ENCODE data around the gene CNTNAP5. TPM values are rescaled to one million over a fixed set of nuclear protein-coding genes. Genes with fewer than 3 reads are reported as not detected.

Gene CNTNAP5
- total and polyA plus RNA-seq, 2 of the 13 experiments (the other 11 are each of a cell fraction or from before 2014, with no cell fraction given), result not detected

DNA sequence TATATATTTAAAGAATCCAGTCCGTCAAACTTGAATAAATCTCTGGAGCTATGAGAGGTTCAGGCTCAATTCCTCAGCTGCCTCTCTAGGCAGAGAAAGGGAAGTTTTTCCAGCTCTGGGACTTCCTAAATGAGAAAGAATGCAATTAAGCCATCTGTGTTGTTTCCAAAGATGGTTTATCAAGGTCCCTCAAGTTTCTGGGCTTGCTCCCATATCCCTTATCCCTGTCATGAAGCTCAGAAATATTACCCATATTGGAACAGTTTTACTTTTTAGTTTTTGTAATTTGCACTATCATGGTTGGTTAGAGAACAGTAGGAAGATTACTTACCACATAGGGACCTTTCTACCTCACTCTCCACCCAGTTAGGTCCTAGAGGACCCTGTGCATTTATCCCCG is 1.4 kb downstream of the CNTNAP5 start (continued):
- TF ChIP-seq, protein P1, sequence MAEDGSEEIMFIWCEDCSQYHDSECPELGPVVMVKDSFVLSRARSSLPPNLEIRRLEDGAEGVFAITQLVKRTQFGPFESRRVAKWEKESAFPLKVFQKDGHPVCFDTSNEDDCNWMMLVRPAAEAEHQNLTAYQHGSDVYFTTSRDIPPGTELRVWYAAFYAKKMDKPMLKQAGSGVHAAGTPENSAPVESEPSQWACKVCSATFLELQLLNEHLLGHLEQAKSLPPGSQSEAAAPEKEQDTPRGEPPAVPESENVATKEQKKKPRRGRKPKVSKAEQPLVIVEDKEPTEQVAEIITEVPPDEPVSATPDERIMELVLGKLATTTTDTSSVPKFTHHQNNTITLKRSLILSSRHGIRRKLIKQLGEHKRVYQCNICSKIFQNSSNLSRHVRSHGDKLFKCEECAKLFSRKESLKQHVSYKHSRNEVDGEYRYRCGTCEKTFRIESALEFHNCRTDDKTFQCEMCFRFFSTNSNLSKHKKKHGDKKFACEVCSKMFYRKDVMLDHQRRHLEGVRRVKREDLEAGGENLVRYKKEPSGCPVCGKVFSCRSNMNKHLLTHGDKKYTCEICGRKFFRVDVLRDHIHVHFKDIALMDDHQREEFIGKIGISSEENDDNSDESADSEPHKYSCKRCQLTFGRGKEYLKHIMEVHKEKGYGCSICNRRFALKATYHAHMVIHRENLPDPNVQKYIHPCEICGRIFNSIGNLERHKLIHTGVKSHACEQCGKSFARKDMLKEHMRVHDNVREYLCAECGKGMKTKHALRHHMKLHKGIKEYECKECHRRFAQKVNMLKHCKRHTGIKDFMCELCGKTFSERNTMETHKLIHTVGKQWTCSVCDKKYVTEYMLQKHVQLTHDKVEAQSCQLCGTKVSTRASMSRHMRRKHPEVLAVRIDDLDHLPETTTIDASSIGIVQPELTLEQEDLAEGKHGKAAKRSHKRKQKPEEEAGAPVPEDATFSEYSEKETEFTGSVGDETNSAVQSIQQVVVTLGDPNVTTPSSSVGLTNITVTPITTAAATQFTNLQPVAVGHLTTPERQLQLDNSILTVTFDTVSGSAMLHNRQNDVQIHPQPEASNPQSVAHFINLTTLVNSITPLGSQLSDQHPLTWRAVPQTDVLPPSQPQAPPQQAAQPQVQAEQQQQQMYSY (CRISPR knock-in tag; IDR thresholded peaks at IDR 0.05), result no peak
- TF ChIP-seq, protein P2, sequence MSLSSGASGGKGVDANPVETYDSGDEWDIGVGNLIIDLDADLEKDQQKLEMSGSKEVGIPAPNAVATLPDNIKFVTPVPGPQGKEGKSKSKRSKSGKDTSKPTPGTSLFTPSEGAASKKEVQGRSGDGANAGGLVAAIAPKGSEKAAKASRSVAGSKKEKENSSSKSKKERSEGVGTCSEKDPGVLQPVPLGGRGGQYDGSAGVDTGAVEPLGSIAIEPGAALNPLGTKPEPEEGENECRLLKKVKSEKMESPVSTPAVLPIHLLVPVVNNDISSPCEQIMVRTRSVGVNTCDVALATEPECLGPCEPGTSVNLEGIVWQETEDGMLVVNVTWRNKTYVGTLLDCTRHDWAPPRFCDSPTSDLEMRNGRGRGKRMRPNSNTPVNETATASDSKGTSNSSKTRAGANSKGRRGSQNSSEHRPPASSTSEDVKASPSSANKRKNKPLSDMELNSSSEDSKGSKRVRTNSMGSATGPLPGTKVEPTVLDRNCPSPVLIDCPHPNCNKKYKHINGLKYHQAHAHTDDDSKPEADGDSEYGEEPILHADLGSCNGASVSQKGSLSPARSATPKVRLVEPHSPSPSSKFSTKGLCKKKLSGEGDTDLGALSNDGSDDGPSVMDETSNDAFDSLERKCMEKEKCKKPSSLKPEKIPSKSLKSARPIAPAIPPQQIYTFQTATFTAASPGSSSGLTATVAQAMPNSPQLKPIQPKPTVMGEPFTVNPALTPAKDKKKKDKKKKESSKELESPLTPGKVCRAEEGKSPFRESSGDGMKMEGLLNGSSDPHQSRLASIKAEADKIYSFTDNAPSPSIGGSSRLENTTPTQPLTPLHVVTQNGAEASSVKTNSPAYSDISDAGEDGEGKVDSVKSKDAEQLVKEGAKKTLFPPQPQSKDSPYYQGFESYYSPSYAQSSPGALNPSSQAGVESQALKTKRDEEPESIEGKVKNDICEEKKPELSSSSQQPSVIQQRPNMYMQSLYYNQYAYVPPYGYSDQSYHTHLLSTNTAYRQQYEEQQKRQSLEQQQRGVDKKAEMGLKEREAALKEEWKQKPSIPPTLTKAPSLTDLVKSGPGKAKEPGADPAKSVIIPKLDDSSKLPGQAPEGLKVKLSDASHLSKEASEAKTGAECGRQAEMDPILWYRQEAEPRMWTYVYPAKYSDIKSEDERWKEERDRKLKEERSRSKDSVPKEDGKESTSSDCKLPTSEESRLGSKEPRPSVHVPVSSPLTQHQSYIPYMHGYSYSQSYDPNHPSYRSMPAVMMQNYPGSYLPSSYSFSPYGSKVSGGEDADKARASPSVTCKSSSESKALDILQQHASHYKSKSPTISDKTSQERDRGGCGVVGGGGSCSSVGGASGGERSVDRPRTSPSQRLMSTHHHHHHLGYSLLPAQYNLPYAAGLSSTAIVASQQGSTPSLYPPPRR (CRISPR knock-in tag; IDR thresholded peaks at IDR 0.05; ENCODE audit: borderline replicate concordance), result no peak

- in situ Hi-C loops (cut with HindIII; ENCODE audit: extremely low pct_ligation_motif_present, low pct_unique_long_range_greater_than_20kb), result loop anchor here (5.0 kb wide), 1 partner anchor 785 kb away; no protein-coding TSS in a partner anchor
- Histone ChIP-seq H3K9ac (ENCODE audit: insufficient read depth, low read depth, low read length) (no peak overlapping the region), H3K4me1 (ENCODE audit: insufficient read depth, low read length) (no peaks in the 10 kb centered on the region), H3K27me3 (ENCODE audit: control insufficient read depth in 1 of 2, insufficient read depth in 2 of 2, low read length in 2 of 2) (no peaks in the 10 kb centered on the region), H3K4me2 (ENCODE audit: low read depth, low read length) (no peak overlapping the region), H3K9me3 (ENCODE audit: low read length) (no peaks in the 10 kb centered on the region), H3K27ac (ENCODE audit: extremely low read length, insufficient read depth, low read length) (no peak overlapping the region), H3K4me3 (replicated peaks in 1 of 3; ENCODE audit: insufficient read depth in 1 of 3, low read depth in 2 of 3, low read length in 3 of 3) (no peak overlapping the region), H3K79me2 (ENCODE audit: insufficient read depth, low read length) (no peaks in the 10 kb centered on the region), H3K36me3 (replicated peaks in 1 of 2; ENCODE audit: control insufficient read depth in 1 of 2, insufficient read depth in 2 of 2, low read length in 2 of 2) (no peaks in the 10 kb centered on the region), H4K20me1 (ENCODE audit: insufficient read depth, low read length) (no peaks in the 10 kb centered on the region; the same call in 1 of the 2 replicates), H2AFZ (ENCODE audit: low read length) (no peak overlapping the region)
- ChIA-PET CTCF (ENCODE audit: low intra/inter-chr PET ratio, low total read pairs) (interaction anchor here (0.8 kb wide), 1 partner anchor 782 kb away, joined by 4 read pairs; no protein-coding TSS in a partner anchor), POLR2A (no interaction called here)
- under 1% methylated on average over 4 of the region's 4 CpGs for WGBS (ENCODE audit: low lambda C conversion rate)
- intact Hi-C loops (cut with micrococcal nuclease; ENCODE audit: unreplicated experiment), result loop anchor here (1.0 to 10.0 kb wide), 3 partner anchors 538 to 783 kb away; no protein-coding TSS in a partner anchor
- ATAC-seq, result peak; percentile 98
- no TSS peak for BruUV-seq (replicated peaks)
- peak; percentile 64 for DNase-seq (ENCODE audit: low spot score)
- FAIRE-seq, result peak; percentile 76
- TF ChIP-seq CTCF (CRISPR knock-in tag; IDR thresholded peaks at IDR 0.05), result peak; percentile 85
- peak; percentile 77 for TF ChIP-seq SMC3 (IDR thresholded peaks at IDR 0.05; ENCODE audit: low read length)
- peak in 1 of 2 experiments; percentile 56; a peak in 3 of 4 replicates for TF ChIP-seq REST (IDR thresholded peaks at IDR 0.05; ENCODE audit: borderline replicate concordance in 1 of 2, low read depth in 1 of 2, low read length in 2 of 2)
- peak; percentile 87 for TF ChIP-seq MIER2 (CRISPR knock-in tag; IDR thresholded peaks at IDR 0.05)
- TF ChIP-seq SP5 (CRISPR knock-in tag; IDR thresholded peaks at IDR 0.05; ENCODE audit: borderline replicate concordance, low read depth), result no peak
- peak; percentile 97 for TF ChIP-seq STAG1 (CRISPR knock-in tag; IDR thresholded peaks at IDR 0.05)
These were observed 2.1 kb downstream of the CNTNAP5 start for GRCh38 chr2:124027182-124027581.
